Astrocyte (in vitro differentiated cells and primary cell): ENCODE measurements around the gene FRY. TPM values are rescaled to one million over a fixed set of nuclear protein-coding genes. Genes with fewer than 3 reads are reported as not detected.

Experiments used
- DNase-seq: peaks from one replicate; pipeline ENCODE4 v3.0.0-alpha.2; 2010; ENCODE audit warnings: low read depth
- FAIRE-seq: peaks from 2 replicates; lab custom pipeline; 2011; peaks lifted over from hg19 to GRCh38; lab: Jason Lieb, UNC
- H2AFZ ChIP-seq: 2 replicates; pipeline ENCODE4 v1.6.0; 2012; ENCODE audit warnings: low read depth, low read length, inconsistent platforms
- H3K27ac ChIP-seq: 2 replicates; pipeline ENCODE4 v1.5.1; 2011; ENCODE audit warnings: low read depth, low read length, inconsistent platforms
- H3K27me3 ChIP-seq: 2 replicates; pipeline ENCODE4 v1.6.0; 2011; ENCODE audit warnings: low read length, inconsistent platforms; ENCODE audit not compliant: insufficient read depth
- H3K36me3 ChIP-seq: 2 replicates; pipeline ENCODE4 v1.5.1; 2011; ENCODE audit warnings: low read length, inconsistent platforms; ENCODE audit not compliant: insufficient read depth
- H3K4me1 ChIP-seq: 2 replicates; pipeline ENCODE4 v1.5.1; 2011; ENCODE audit warnings: low read length, inconsistent platforms; ENCODE audit not compliant: insufficient read depth
- H3K4me2 ChIP-seq: 2 replicates; pipeline ENCODE4 v1.6.0; 2012; ENCODE audit warnings: low read length, inconsistent platforms
- H3K4me3 ChIP-seq: 2 replicates; pipeline ENCODE4 v1.5.1; 2011; ENCODE audit warnings: low read depth, mild to moderate bottlenecking, low read length, inconsistent platforms; ENCODE audit not compliant: insufficient read depth
- H3K79me2 ChIP-seq: 2 replicates; pipeline ENCODE4 v1.6.0; 2012; ENCODE audit warnings: mild to moderate bottlenecking, low read length, inconsistent platforms; ENCODE audit not compliant: insufficient read depth
- H3K9ac ChIP-seq: 2 replicates; pipeline ENCODE4 v1.6.0; 2012; ENCODE audit warnings: mild to moderate bottlenecking, low read length, inconsistent platforms
- H3K9me3 ChIP-seq: 2 replicates; pipeline ENCODE4 v1.5.1; 2012; ENCODE audit warnings: low read depth, mild to moderate bottlenecking, low read length, inconsistent platforms; ENCODE audit not compliant: insufficient read depth
- H4K20me1 ChIP-seq: 2 replicates; pipeline ENCODE4 v1.6.0; 2012; ENCODE audit warnings: low read length, inconsistent platforms; ENCODE audit not compliant: insufficient read depth
- H3K27ac Mint-ChIP-seq: one replicate; pipeline ENCODE4 v1.8.0; 2021; ENCODE audit warnings: mild to moderate bottlenecking, mixed read lengths; ENCODE audit not compliant: unreplicated experiment
- H3K27me3 Mint-ChIP-seq: one replicate; pipeline ENCODE4 v1.8.0; 2021; ENCODE audit warnings: low read depth, mixed read lengths; ENCODE audit not compliant: unreplicated experiment
- H3K36me3 Mint-ChIP-seq: one replicate; pipeline ENCODE4 v1.8.0; 2021; ENCODE audit warnings: low read depth, mixed read lengths; ENCODE audit not compliant: unreplicated experiment
- H3K4me1 Mint-ChIP-seq: one replicate; pipeline ENCODE4 v1.8.0; 2021; ENCODE audit warnings: low read depth, mixed read lengths; ENCODE audit not compliant: unreplicated experiment
- H3K4me3 Mint-ChIP-seq: one replicate; pipeline ENCODE4 v1.8.0; 2021; ENCODE audit warnings: mild to moderate bottlenecking, moderate library complexity, mixed read lengths; ENCODE audit not compliant: unreplicated experiment
- H3K9me3 Mint-ChIP-seq: one replicate; pipeline ENCODE4 v1.8.0; 2021; ENCODE audit warnings: mild to moderate bottlenecking, mixed read lengths; ENCODE audit not compliant: unreplicated experiment
- CTCF ChIP-seq: IDR thresholded peaks from 2 replicates; pipeline ENCODE4 v1.5.1; 2011; ENCODE audit warnings: low read depth, mild to moderate bottlenecking, inconsistent platforms, low read length, moderate library complexity; ENCODE audit not compliant: insufficient read depth
- EZH2 ChIP-seq: IDR thresholded peaks from 2 replicates; pipeline ENCODE4 v1.6.1; 2012; ENCODE audit warnings: mild to moderate bottlenecking, low read length, inconsistent platforms; ENCODE audit not compliant: insufficient read depth
- total RNA-seq: library from RNA; stranded (reverse); gene quantifications from 2 replicates; pipeline ENCODE4 v1.2.1, GENCODE V29; 2021

FRY gene
- total RNA-seq, 1 donor from 2014 or later, result 4.6 TPM

DNA sequence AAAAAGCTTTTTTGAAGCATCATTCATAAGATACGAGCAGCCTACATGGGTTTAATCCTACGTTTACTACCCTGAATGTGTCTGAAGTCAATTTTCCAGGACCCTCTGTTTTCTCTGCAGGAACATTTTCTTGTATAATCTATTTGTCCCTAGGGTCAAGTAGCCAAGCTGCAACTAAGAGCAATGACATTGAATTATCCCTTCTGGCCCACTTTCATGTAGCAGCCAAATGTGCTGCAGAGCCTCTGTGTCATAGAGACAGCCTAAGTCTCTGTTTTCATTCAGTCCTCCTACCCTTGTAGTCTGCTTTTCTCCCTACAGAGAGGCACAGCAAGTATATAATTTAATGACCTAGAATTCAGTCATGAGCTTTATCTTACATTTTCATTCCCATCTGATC, 201.5 kb downstream of the FRY start:
- Histone ChIP-seq H3K79me2 (no peaks in the 10 kb centered on the region), H3K9me3 (no peaks in the 10 kb centered on the region), H2AFZ (no peak overlapping the region), H3K27ac (no peak overlapping the region), H4K20me1 (no peaks in the 10 kb centered on the region), H3K4me1 (no peaks in the 10 kb centered on the region), H3K9ac (no peak overlapping the region), H3K4me2 (no peak overlapping the region), H3K4me3 (no peak overlapping the region), H3K27me3 (no peaks in the 10 kb centered on the region), H3K36me3 (no peaks in the 10 kb centered on the region)
- H3K36me3 Mint-ChIP-seq, result peaks cover 4% of the 10 kb centered on the region
- no peak overlapping the region for H3K4me3 Mint-ChIP-seq
- no peaks in the 10 kb centered on the region for H3K27me3 Mint-ChIP-seq
- FAIRE-seq (no peak), DNase-seq (no peak)
- no peak overlapping the region for H3K27ac Mint-ChIP-seq
- no peaks in the 10 kb centered on the region for H3K9me3 Mint-ChIP-seq
- TF ChIP-seq CTCF (no peak), EZH2 (no peak)
- no peaks in the 10 kb centered on the region for H3K4me1 Mint-ChIP-seq

- no peak overlapping the region for H3K4me3 Mint-ChIP-seq
- no peaks in the 10 kb centered on the region for H3K27me3 Mint-ChIP-seq
- Histone ChIP-seq H3K27me3 (no peaks in the 10 kb centered on the region), H3K4me2 (no peak overlapping the region), H3K4me3 (no peak overlapping the region), H3K27ac (no peak overlapping the region), H4K20me1 (no peaks in the 10 kb centered on the region), H3K36me3 (no peaks in the 10 kb centered on the region), H2AFZ (no peak overlapping the region), H3K9me3 (no peaks in the 10 kb centered on the region), H3K9ac (no peak overlapping the region), H3K79me2 (no peaks in the 10 kb centered on the region), H3K4me1 (no peaks in the 10 kb centered on the region)
- TF ChIP-seq CTCF (no peak), EZH2 (no peak)
- H3K27ac Mint-ChIP-seq, result no peak overlapping the region
- peaks cover 4% of the 10 kb centered on the region for H3K36me3 Mint-ChIP-seq
- FAIRE-seq (no peak), DNase-seq (no peak)
- H3K4me1 Mint-ChIP-seq, result no peaks in the 10 kb centered on the region
- H3K9me3 Mint-ChIP-seq, result no peaks in the 10 kb centered on the region
These were observed 203.3 kb downstream of the FRY start for GRCh38 chr13:32234914-32235313.

- peaks cover 4% of the 10 kb centered on the region for H3K36me3 Mint-ChIP-seq
- H2AFZ ChIP-seq, result no peak overlapping the region
These were observed 206.1 kb downstream of the FRY start for GRCh38 chr13:32237681-32238080.

More at GRCh38 chr13:32237681-32238080, 206.1 kb downstream of the FRY start:
- TF ChIP-seq EZH2 (no peak), CTCF (no peak)
- Mint-ChIP-seq H3K4me3 (no peak overlapping the region), H3K4me1 (no peaks in the 10 kb centered on the region), H3K27me3 (no peaks in the 10 kb centered on the region), H3K27ac (no peak overlapping the region), H3K9me3 (no peaks in the 10 kb centered on the region)
- Histone ChIP-seq H3K9me3 (no peaks in the 10 kb centered on the region), H3K9ac (no peak overlapping the region), H4K20me1 (no peaks in the 10 kb centered on the region), H3K4me3 (no peak overlapping the region), H3K27me3 (no peaks in the 10 kb centered on the region), H3K4me1 (no peaks in the 10 kb centered on the region), H3K36me3 (no peaks in the 10 kb centered on the region), H3K79me2 (no peaks in the 10 kb centered on the region), H3K27ac (no peak overlapping the region), H3K4me2 (no peak overlapping the region)
- DNase-seq, result no peak
- no peak for FAIRE-seq
